ENCODE data around the gene THAP9.

GRCh38 chr4:82951196-82951595 lies 50.7 kb downstream of the THAP9 start:
- TF ChIP-seq, protein P1, sequence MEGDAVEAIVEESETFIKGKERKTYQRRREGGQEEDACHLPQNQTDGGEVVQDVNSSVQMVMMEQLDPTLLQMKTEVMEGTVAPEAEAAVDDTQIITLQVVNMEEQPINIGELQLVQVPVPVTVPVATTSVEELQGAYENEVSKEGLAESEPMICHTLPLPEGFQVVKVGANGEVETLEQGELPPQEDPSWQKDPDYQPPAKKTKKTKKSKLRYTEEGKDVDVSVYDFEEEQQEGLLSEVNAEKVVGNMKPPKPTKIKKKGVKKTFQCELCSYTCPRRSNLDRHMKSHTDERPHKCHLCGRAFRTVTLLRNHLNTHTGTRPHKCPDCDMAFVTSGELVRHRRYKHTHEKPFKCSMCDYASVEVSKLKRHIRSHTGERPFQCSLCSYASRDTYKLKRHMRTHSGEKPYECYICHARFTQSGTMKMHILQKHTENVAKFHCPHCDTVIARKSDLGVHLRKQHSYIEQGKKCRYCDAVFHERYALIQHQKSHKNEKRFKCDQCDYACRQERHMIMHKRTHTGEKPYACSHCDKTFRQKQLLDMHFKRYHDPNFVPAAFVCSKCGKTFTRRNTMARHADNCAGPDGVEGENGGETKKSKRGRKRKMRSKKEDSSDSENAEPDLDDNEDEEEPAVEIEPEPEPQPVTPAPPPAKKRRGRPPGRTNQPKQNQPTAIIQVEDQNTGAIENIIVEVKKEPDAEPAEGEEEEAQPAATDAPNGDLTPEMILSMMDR (IDR thresholded peaks at IDR 0.05; ENCODE audit: poor library complexity, severe bottlenecking), result no peak
- TF ChIP-seq POLR2AphosphoS5 (IDR thresholded peaks at IDR 0.05) (no peak), EZH2 (IDR thresholded peaks at IDR 0.05; ENCODE audit: borderline replicate concordance, insufficient read depth, low read length, poor library complexity, severe bottlenecking) (no peak), EP300 (conservative IDR thresholded peaks at IDR 0.05; ENCODE audit: poor library complexity, severe bottlenecking) (no peak), MXI1 (conservative IDR thresholded peaks at IDR 0.05; ENCODE audit: poor library complexity, severe bottlenecking) (no peak), RAD21 (conservative IDR thresholded peaks at IDR 0.05) (no peak), TAF1 (IDR thresholded peaks at IDR 0.05; ENCODE audit: low read depth) (no peak)
- TF ChIP-seq, protein P2, sequence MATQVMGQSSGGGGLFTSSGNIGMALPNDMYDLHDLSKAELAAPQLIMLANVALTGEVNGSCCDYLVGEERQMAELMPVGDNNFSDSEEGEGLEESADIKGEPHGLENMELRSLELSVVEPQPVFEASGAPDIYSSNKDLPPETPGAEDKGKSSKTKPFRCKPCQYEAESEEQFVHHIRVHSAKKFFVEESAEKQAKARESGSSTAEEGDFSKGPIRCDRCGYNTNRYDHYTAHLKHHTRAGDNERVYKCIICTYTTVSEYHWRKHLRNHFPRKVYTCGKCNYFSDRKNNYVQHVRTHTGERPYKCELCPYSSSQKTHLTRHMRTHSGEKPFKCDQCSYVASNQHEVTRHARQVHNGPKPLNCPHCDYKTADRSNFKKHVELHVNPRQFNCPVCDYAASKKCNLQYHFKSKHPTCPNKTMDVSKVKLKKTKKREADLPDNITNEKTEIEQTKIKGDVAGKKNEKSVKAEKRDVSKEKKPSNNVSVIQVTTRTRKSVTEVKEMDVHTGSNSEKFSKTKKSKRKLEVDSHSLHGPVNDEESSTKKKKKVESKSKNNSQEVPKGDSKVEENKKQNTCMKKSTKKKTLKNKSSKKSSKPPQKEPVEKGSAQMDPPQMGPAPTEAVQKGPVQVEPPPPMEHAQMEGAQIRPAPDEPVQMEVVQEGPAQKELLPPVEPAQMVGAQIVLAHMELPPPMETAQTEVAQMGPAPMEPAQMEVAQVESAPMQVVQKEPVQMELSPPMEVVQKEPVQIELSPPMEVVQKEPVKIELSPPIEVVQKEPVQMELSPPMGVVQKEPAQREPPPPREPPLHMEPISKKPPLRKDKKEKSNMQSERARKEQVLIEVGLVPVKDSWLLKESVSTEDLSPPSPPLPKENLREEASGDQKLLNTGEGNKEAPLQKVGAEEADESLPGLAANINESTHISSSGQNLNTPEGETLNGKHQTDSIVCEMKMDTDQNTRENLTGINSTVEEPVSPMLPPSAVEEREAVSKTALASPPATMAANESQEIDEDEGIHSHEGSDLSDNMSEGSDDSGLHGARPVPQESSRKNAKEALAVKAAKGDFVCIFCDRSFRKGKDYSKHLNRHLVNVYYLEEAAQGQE (IDR thresholded peaks at IDR 0.05; ENCODE audit: borderline replicate concordance), result no peak
